CD4-positive, alpha-beta T cell (primary cell): ENCODE data around the gene FAM234A. TPM values are rescaled to one million over a fixed set of nuclear protein-coding genes. Genes with fewer than 3 reads are reported as not detected.

ENCODE experiments used
- ATAC-seq: fragments of 200-7000 bp; cut with Tn5 transposase; one replicate; pipeline ENCODE4 v1.10.0; 2022; ENCODE audit warnings: mild to moderate bottlenecking; ENCODE audit not compliant: poor library complexity
- CTCF ChIA-PET: fragments of 350-600 bp; sonication (Branson Sonifier 250); formaldehyde crosslinking; loops from one replicate; lab custom pipeline; 2021; ENCODE audit warnings: antibody characterized with exemption, inconsistent platforms; lab: Charles Lee
- POLR2A ChIA-PET: fragments of 350-600 bp; sonication (Branson Sonifier 250); formaldehyde crosslinking; loops from one replicate; lab custom pipeline; 2021; ENCODE audit warnings: antibody characterized with exemption, inconsistent platforms; lab: Charles Lee
- DNase-seq, 14 experiments: peaks; one replicate each; pipeline ENCODE4 v3.0.0-alpha.2; 2013 to 2020; ENCODE audit warnings: mixed read lengths in 2 of 14
- H3K27ac ChIP-seq, 2 donors: one replicate each; pipeline versions ENCODE4 v1.5.1 to v1.7.0; 2013; ENCODE audit warnings: low read length in 2 of 2, low read depth in 1 of 2, mild to moderate bottlenecking in 1 of 2
- H3K27me3 ChIP-seq, 2 experiments: 1 replicate in 1 of 2; 2 replicates in 1 of 2; pipeline versions ENCODE4 v1.6.1 to v1.7.0; 2013; ENCODE audit warnings: low read length in 2 of 2, control low read depth in 1 of 2, mild to moderate bottlenecking in 1 of 2, moderate library complexity in 1 of 2; ENCODE audit not compliant: insufficient read depth in 2 of 2, control insufficient read depth in 1 of 2
- H3K36me3 ChIP-seq: one replicate; pipeline ENCODE4 v1.6.1; 2013; ENCODE audit warnings: low read length, control low read depth; ENCODE audit not compliant: insufficient read depth
- H3K4me1 ChIP-seq: one replicate; pipeline ENCODE4 v1.6.1; 2013; ENCODE audit warnings: low read length, control low read depth; ENCODE audit not compliant: insufficient read depth
- H3K4me3 ChIP-seq: one replicate; pipeline ENCODE4 v1.5.1; 2013; ENCODE audit warnings: mild to moderate bottlenecking, low read length, moderate library complexity
- H3K9me3 ChIP-seq, 2 experiments: 1 replicate in 1 of 2; 2 replicates in 1 of 2; pipeline versions ENCODE4 v1.6.1 to v1.7.0; 2013; ENCODE audit warnings: low read length in 2 of 2, mild to moderate bottlenecking in 2 of 2, control low read depth in 1 of 2, moderate library complexity in 1 of 2; ENCODE audit not compliant: control insufficient read depth in 1 of 2, insufficient read depth in 1 of 2
- H3K27ac Mint-ChIP-seq: one replicate; pipeline ENCODE4 v1.8.0; 2020; ENCODE audit warnings: mixed read lengths
- H3K27me3 Mint-ChIP-seq: one replicate; pipeline ENCODE4 v1.8.0; 2021; ENCODE audit warnings: mixed read lengths
- H3K36me3 Mint-ChIP-seq: one replicate; pipeline ENCODE4 v1.8.0; 2021; ENCODE audit warnings: low read depth, mixed read lengths
- H3K4me1 Mint-ChIP-seq: one replicate; pipeline ENCODE4 v1.8.0; 2021; ENCODE audit warnings: low read depth, mixed read lengths
- H3K4me3 Mint-ChIP-seq: one replicate; pipeline ENCODE4 v1.8.0; 2020; ENCODE audit warnings: mild to moderate bottlenecking, mixed read lengths
- H3K9me3 Mint-ChIP-seq: one replicate; pipeline ENCODE4 v1.8.0; 2020; ENCODE audit warnings: mixed read lengths
- CTCF ChIP-seq: fragments of 200-600 bp; IDR thresholded peaks from one replicate; pipeline ENCODE4 v1.8.0; 2022; ENCODE audit warnings: antibody characterized with exemption, mild to moderate bottlenecking
- intact Hi-C, 2 experiments: fragments of 100-400 bp; cut with DNase I in 1 of 2; cut with micrococcal nuclease in 1 of 2; formaldehyde crosslinking; loops; one replicate each; pipeline versions ENCODE4 v1.15.1 to v1.9.0; 2023 to 2025; cut with DNase I, micrococcal nuclease
- total RNA-seq, 174 experiments: library from RNA in 2 of 174; stranded (reverse) in 2 of 174; gene quantifications; one replicate each; pipeline ENCODE4 v1.2.3 and lab custom pipeline; 2021 to 2026

Gene FAM234A
- total RNA-seq, 2 experiments from 2014 or later = 15.6 to 17.0 TPM

DNA sequence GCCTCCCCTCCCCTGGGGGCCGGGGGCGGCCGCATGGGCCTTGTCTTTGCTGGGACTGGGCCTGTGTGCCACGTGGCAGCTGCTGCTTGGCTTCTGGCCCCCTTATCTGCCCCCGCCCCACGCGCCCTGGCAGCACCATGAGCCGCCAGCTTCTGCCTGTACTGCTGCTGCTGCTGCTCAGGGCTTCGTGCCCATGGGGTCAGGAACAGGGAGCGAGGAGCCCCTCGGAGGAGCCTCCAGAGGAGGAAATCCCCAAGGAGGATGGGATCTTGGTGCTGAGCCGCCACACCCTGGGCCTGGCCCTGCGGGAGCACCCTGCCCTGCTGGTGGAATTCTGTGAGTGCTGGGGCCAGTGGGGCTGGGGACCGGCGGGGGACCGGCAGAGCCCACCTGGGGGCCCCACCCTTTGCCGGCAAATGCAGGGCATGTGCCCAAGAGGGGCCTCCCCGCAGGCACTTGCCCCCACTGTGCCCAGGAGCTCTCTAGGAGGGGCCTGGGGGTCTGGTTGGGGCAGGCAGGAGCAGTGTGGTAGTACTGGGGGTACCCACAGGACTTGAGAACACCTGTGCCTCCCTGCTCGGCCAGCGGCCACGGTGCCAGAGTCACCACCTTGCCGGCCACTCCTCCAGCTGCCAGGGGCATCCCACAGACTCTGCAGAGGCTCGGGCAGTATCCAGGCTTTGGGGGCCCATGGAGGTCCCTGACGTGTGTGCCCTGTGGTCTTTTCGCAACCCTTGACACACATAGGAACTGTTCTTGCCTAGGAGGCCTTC is 48.6 kb downstream of the FAM234A start, which contains the start of gene PDIA2:
PDIA2 (plus strand) TSS at position 132 of the 773 bp plus-strand sequence; CDS start at position 138, 6 bp downstream.
- H3K36me3 Mint-ChIP-seq = peaks cover 17% of the 10 kb centered on the region
- H3K36me3 ChIP-seq = peaks cover 8% of the 10 kb centered on the region
- H3K4me3 Mint-ChIP-seq = no peak within 1 kb of the TSS
- TF ChIP-seq CTCF = no peak
- DNase-seq (no peak), ATAC-seq (no peak)
- no peak within 1 kb of the TSS for H3K27ac Mint-ChIP-seq
- H3K4me1 Mint-ChIP-seq = peaks cover 7% of the 10 kb centered on the region
- peaks cover 28% of the 10 kb centered on the region for H3K4me1 ChIP-seq
- no peak within 1 kb of the TSS for H3K27ac ChIP-seq
- H3K9me3 ChIP-seq = peaks cover 0 to 30% of the 10 kb centered on the region in 2 experiments
- no peaks in the 10 kb centered on the region for H3K9me3 Mint-ChIP-seq
- H3K4me3 ChIP-seq = no peak within 1 kb of the TSS
- peaks cover 12% of the 10 kb centered on the region for H3K27me3 Mint-ChIP-seq
- H3K27me3 ChIP-seq = peaks cover 10 to 11% of the 10 kb centered on the region in 2 experiments
- intact Hi-C loops = no loop called here
- CTCF ChIA-PET = no interaction called here
- POLR2A ChIA-PET = no interaction called here

DNA sequence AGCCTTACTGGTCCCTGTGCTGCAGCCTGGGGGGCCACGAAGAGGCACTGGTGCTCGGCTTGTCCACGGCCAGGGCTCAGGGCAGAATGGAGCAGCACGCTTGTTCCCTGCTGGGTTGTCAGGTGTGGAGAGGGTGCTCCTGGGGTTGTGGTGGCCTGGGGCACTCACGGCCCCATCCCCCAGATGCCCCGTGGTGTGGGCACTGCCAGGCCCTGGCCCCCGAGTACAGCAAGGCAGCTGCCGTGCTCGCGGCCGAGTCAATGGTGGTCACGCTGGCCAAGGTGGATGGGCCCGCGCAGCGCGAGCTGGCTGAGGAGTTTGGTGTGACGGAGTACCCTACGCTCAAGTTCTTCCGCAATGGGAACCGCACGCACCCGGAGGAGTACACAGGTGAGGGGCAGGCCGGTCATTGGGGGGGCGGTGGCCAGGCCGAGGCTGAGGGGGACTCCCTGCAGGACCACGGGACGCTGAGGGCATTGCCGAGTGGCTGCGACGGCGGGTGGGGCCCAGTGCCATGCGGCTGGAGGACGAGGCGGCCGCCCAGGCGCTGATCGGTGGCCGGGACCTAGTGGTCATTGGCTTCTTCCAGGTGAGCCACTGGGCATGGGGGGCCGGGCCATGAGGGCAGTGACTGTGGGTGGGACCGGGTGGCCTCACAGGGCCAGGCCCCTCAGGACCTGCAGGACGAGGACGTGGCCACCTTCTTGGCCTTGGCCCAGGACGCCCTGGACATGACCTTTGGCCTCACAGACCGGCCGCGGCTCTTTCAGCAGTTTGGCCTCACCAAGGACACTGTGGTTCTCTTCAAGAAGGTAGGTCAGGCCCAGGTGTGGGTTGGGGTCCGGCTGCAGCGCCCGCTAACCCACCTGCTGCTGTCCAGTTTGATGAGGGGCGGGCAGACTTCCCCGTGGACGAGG is 49.8 kb downstream of the FAM234A start:
- H3K36me3 Mint-ChIP-seq = peaks cover 24% of the 10 kb centered on the region
- DNase-seq (no peak), ATAC-seq (no peak)
- H3K4me3 ChIP-seq = no peak overlapping the region
- H3K4me1 Mint-ChIP-seq = no peaks in the 10 kb centered on the region
- POLR2A ChIA-PET = no interaction called here
- TF ChIP-seq CTCF = no peak
- H3K27ac Mint-ChIP-seq = no peak overlapping the region
- CTCF ChIA-PET = no interaction called here
- intact Hi-C loops = no loop called here
- peaks cover 16% of the 10 kb centered on the region for H3K4me1 ChIP-seq
- H3K27me3 Mint-ChIP-seq = no peaks in the 10 kb centered on the region
- peaks cover 10 to 11% of the 10 kb centered on the region in 2 experiments for H3K27me3 ChIP-seq
- H3K9me3 ChIP-seq = peaks cover 0 to 30% of the 10 kb centered on the region in 2 experiments
- H3K9me3 Mint-ChIP-seq = no peaks in the 10 kb centered on the region
- H3K36me3 ChIP-seq = peaks cover 20% of the 10 kb centered on the region
- no peak overlapping the region for H3K4me3 Mint-ChIP-seq
- no peak overlapping the region for H3K27ac ChIP-seq

DNA sequence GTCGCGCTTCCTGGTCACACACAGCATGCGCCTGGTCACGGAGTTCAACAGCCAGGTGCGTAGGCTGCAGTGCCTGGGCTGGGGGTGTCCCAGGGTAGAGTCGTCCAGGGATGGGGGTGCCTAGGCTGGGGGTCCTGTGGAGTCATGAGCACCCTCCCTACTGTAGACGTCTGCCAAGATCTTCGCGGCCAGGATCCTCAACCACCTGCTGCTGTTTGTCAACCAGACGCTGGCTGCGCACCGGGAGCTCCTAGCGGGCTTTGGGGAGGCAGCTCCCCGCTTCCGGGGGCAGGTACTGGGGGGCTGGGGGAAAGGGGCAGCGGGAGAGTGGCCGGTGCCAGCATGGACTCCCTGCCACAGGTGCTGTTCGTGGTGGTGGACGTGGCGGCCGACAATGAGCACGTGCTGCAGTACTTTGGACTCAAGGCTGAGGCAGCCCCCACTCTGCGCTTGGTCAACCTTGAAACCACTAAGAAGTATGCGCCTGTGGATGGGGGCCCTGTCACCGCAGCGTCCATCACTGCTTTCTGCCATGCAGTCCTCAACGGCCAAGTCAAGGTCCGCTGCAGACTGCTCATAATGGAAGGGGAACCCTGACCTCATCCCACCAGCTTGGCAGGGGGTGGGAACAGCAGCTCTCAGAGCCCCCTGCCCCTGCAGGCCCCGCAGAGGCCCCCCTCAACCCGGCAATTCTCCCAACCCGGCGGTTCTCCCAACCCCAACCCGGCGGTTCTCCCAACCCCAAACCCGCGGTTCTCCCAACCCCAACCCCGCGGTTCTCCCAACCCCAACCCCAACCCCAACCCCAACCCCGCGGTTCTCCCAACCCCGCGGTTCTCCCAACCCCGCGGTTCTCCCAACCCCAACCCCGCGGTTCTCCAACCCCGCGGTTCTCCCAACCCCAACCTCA is 50.8 kb downstream of the FAM234A start:
- no peak overlapping the region for H3K27ac ChIP-seq
- ChIA-PET POLR2A (no interaction called here), CTCF (no interaction called here)
- Mint-ChIP-seq H3K9me3 (no peaks in the 10 kb centered on the region), H3K27me3 (no peaks in the 10 kb centered on the region), H3K36me3 (peaks cover 28% of the 10 kb centered on the region), H3K27ac (no peak overlapping the region), H3K4me1 (no peaks in the 10 kb centered on the region), H3K4me3 (no peak overlapping the region)
- peaks cover 10% of the 10 kb centered on the region for H3K4me1 ChIP-seq
- no peak for ATAC-seq
- no peak overlapping the region for H3K4me3 ChIP-seq
- no peak for DNase-seq
- H3K36me3 ChIP-seq = peaks cover 30% of the 10 kb centered on the region
- TF ChIP-seq CTCF = no peak
- H3K9me3 ChIP-seq = peaks cover 0 to 30% of the 10 kb centered on the region in 2 experiments
- intact Hi-C loops = no loop called here
- peaks cover 7 to 10% of the 10 kb centered on the region in 2 experiments for H3K27me3 ChIP-seq
